GM12878 (cell line): ENCODE measurements around the gene IFT22. TPM values are rescaled to one million over a fixed set of nuclear protein-coding genes. Genes with fewer than 3 reads are reported as not detected.

Source experiments
- ATAC-seq: fragments of 200-7000 bp; cut with Tn5 transposase; 3 replicates; pipeline ENCODE4 v1.9.1; 2020; ENCODE audit warnings: mild to moderate bottlenecking, moderate library complexity
- BruUV-seq: library from RNA; stranded (reverse); fragments of 400-500 nt; replicated peaks from 2 replicates; lab custom pipeline; 2021; lab: Mats Ljungman, UMichigan
- CTCF ChIA-PET: fragments of 300-600 bp; sonication (Branson Sonifier 250); formaldehyde crosslinking; extraction: SDS; loops from one replicate; lab custom pipeline; 2021; ENCODE audit warnings: inconsistent platforms; lab: Yijun Ruan, JAX
- POLR2A ChIA-PET: fragments of 350-600 bp; formaldehyde crosslinking; extraction: SDS; loops from one replicate; lab custom pipeline; 2021; ENCODE audit warnings: inconsistent platforms; lab: Charles Lee
- RAD21 ChIA-PET: fragments of 300-600 bp; sonication (Branson Sonifier 250); formaldehyde crosslinking; loops from one replicate; lab custom pipeline; 2023; ENCODE audit warnings: antibody characterized with exemption; ENCODE audit not compliant: unreplicated experiment; lab: Charles Lee
- SMC1A ChIA-PET: fragments of 300-600 bp; sonication (Branson Sonifier 250); formaldehyde crosslinking; loops from one replicate; lab custom pipeline; 2023; ENCODE audit not compliant: unreplicated experiment, uncharacterized antibody; lab: Charles Lee
- DNase-seq: peaks from one replicate; pipeline ENCODE4 v3.0.0-alpha.2; 2011; ENCODE audit warnings: low read depth, low spot score
- FAIRE-seq: peaks from 3 replicates; lab custom pipeline; 2011; peaks lifted over from hg19 to GRCh38; lab: Jason Lieb, UNC
- H2AFZ ChIP-seq: 2 replicates; pipeline ENCODE4 v1.6.0; 2011; ENCODE audit warnings: low read depth, low read length, control low read depth; ENCODE audit not compliant: control insufficient read depth
- H3K27ac ChIP-seq: 2 replicates; pipeline ENCODE4 v1.5.1; 2011; ENCODE audit warnings: control low read depth; ENCODE audit not compliant: control insufficient read depth, insufficient read depth
- H3K27me3 ChIP-seq, 2 experiments: replicated peaks in 1 of 2; 2 replicates each; pipeline versions ENCODE4 v1.6.0 to v1.6.1; 2011; ENCODE audit warnings: low read length in 1 of 2; ENCODE audit not compliant: control insufficient read depth in 2 of 2, insufficient read depth in 2 of 2
- H3K36me3 ChIP-seq, 2 experiments: 2 replicates each; pipeline ENCODE4 v1.5.1; 2011; ENCODE audit warnings: low read length in 1 of 2; ENCODE audit not compliant: control insufficient read depth in 2 of 2, insufficient read depth in 2 of 2
- H3K4me1 ChIP-seq: 2 replicates; pipeline ENCODE4 v1.6.1; 2011; ENCODE audit warnings: mild to moderate bottlenecking, low read length, moderate library complexity, mixed read lengths; ENCODE audit not compliant: control insufficient read depth, insufficient read depth
- H3K4me2 ChIP-seq: 2 replicates; pipeline ENCODE4 v1.6.0; 2011; ENCODE audit warnings: control low read depth; ENCODE audit not compliant: control insufficient read depth, insufficient read depth
- H3K4me3 ChIP-seq: fragments of 200-600 bp; sonication (generic); 2 replicates; pipeline ENCODE4 v1.5.1; 2016
- H3K79me2 ChIP-seq: 2 replicates; pipeline ENCODE4 v1.6.0; 2011; ENCODE audit warnings: low read length; ENCODE audit not compliant: control insufficient read depth, insufficient read depth
- H3K9ac ChIP-seq: 2 replicates; pipeline ENCODE4 v1.8.0; 2011; ENCODE audit warnings: low read length, control low read depth, mixed read lengths; ENCODE audit not compliant: control insufficient read depth, insufficient read depth
- H3K9me3 ChIP-seq: replicated peaks from 3 replicates; pipeline ENCODE4 v1.5.1; 2011; ENCODE audit warnings: mild to moderate bottlenecking, low read length; ENCODE audit not compliant: control insufficient read depth, insufficient read depth
- H4K20me1 ChIP-seq: 2 replicates; pipeline ENCODE4 v1.6.0; 2011; ENCODE audit not compliant: control insufficient read depth, insufficient read depth
- EP300 ChIP-seq, 2 experiments: fragments of 150-350 bp in 1 of 2; IDR thresholded peaks; 2 replicates each; pipeline ENCODE4 v1.6.1; 2011 to 2012; ENCODE audit warnings: low read depth in 2 of 2, low read length in 2 of 2, borderline replicate concordance in 1 of 2, improper control_type of control experiment in 1 of 2, inconsistent platforms in 1 of 2; ENCODE audit not compliant: control insufficient read depth in 1 of 2
- POLR2A ChIP-seq: IDR thresholded peaks from 2 replicates; pipeline ENCODE4 v1.6.1; 2011; ENCODE audit warnings: low read depth, mild to moderate bottlenecking, low read length
- POLR2AphosphoS2 ChIP-seq: IDR thresholded peaks from 2 replicates; pipeline ENCODE4 v1.6.1; 2011; ENCODE audit warnings: low read depth, mild to moderate bottlenecking, low read length, improper control_type of control experiment, moderate library complexity
- RCOR1 ChIP-seq: conservative IDR thresholded peaks from 2 replicates; pipeline ENCODE4 v1.6.1; 2012; ENCODE audit warnings: low read depth, low read length, improper control_type of control experiment
- RUNX3 ChIP-seq: IDR thresholded peaks from 2 replicates; pipeline ENCODE4 v1.6.1; 2012; ENCODE audit warnings: low read length, inconsistent platforms
- SIN3A ChIP-seq: IDR thresholded peaks from 2 replicates; pipeline ENCODE4 v1.6.1; 2012; ENCODE audit warnings: low read depth, low read length, improper control_type of control experiment
- SREBF1 ChIP-seq: IDR thresholded peaks from 2 replicates; pipeline ENCODE4 v1.6.1; 2012; ENCODE audit warnings: mild to moderate bottlenecking, low read length
- YBX1 ChIP-seq: fragments of 450-650 bp; IDR thresholded peaks from 2 replicates; pipeline ENCODE4 v1.6.1; 2016; ENCODE audit warnings: antibody characterized with exemption
- ZNF622 ChIP-seq: fragments of 450-650 bp; IDR thresholded peaks from 2 replicates; pipeline ENCODE4 v1.6.1; 2017; ENCODE audit warnings: mild to moderate bottlenecking, inconsistent platforms
- WGBS: methylation state at CpG from one replicate; pipeline ENCODE4 v1.1.6; 2016; ENCODE audit warnings: low lambda C conversion rate; ENCODE audit not compliant: insufficient replicate concordance, insufficient coverage; ENCODE audit errors: missing lambda C conversion rate; 5-methylcytosine and 5-hydroxymethylcytosine counted together
- in situ Hi-C: fragments of 300-500 bp; cut with MboI; formaldehyde crosslinking; loops from 9 replicates; pipeline ENCODE4 v1.14.3; 2018; ENCODE audit warnings: mixed read lengths
- intact Hi-C: fragments of 100-400 bp; cut with micrococcal nuclease; formaldehyde crosslinking; loops from one replicate; pipeline ENCODE4 v1.14.2; 2022; ENCODE audit not compliant: unreplicated experiment
- polyA plus RNA-seq, 11 experiments: library from polyadenylated mRNA; depleted of rRNA in 4 of 11; unstranded in 6 of 11; stranded (reverse) in 5 of 11; fragments of >200 nt; fragmentation: Nextera tagmentation in 4 of 11; fragmentation: Illumina TruSeq in 1 of 11; extraction: Ambion mirVana in 4 of 11; extraction: Trizol in 1 of 11; gene quantifications; 1 replicate in 1 of 11; 2 replicates in 10 of 11; pipeline versions ENCODE4 v1.2.1 to v1.2.3, GENCODE V29; 2011 to 2016; ENCODE audit warnings: inconsistent platforms in 2 of 11, missing spikeins in 2 of 11, low read depth in 1 of 11
- total RNA-seq, 4 experiments: library from RNA; depleted of rRNA in 3 of 4; stranded (reverse); fragments of >200 nt in 3 of 4; fragmentation: Illumina TruSeq in 1 of 4; extraction: Trizol in 1 of 4; gene quantifications; 2 replicates each; pipeline versions ENCODE4 v1.2.1 to v1.2.3, GENCODE V29; 2013 to 2021
- TF ChIP-seq, protein P1 (sequence below): IDR thresholded peaks from 2 replicates; pipeline ENCODE4 v1.6.1; 2011; ENCODE audit warnings: low read depth, low read length, improper control_type of control experiment, borderline replicate concordance
- TF ChIP-seq, protein P2 (sequence below): IDR thresholded peaks from 2 replicates; pipeline ENCODE4 v1.6.1; 2012; ENCODE audit warnings: low read length, inconsistent platforms
- TF ChIP-seq, protein P3 (sequence below): fragments of 150-350 bp; IDR thresholded peaks from 2 replicates; pipeline ENCODE4 v1.6.1; 2014; ENCODE audit warnings: mild to moderate bottlenecking, low read depth, low read length
- TF ChIP-seq, protein P4 (sequence below): fragments of 450-650 bp; IDR thresholded peaks from 2 replicates; pipeline ENCODE4 v1.6.1; 2017; ENCODE audit warnings: low read depth, mild to moderate bottlenecking, moderate library complexity
- TF ChIP-seq, protein P5 (sequence below): fragments of 450-650 bp; IDR thresholded peaks from 2 replicates; pipeline ENCODE4 v1.6.1; 2014; ENCODE audit warnings: mild to moderate bottlenecking

Gene IFT22
- total and polyA plus RNA-seq, 10 of the 15 experiments (the other 5 are each of a cell fraction or from before 2014, with no cell fraction given) = 10.1 to 25.7 (median 19.0) TPM

DNA sequence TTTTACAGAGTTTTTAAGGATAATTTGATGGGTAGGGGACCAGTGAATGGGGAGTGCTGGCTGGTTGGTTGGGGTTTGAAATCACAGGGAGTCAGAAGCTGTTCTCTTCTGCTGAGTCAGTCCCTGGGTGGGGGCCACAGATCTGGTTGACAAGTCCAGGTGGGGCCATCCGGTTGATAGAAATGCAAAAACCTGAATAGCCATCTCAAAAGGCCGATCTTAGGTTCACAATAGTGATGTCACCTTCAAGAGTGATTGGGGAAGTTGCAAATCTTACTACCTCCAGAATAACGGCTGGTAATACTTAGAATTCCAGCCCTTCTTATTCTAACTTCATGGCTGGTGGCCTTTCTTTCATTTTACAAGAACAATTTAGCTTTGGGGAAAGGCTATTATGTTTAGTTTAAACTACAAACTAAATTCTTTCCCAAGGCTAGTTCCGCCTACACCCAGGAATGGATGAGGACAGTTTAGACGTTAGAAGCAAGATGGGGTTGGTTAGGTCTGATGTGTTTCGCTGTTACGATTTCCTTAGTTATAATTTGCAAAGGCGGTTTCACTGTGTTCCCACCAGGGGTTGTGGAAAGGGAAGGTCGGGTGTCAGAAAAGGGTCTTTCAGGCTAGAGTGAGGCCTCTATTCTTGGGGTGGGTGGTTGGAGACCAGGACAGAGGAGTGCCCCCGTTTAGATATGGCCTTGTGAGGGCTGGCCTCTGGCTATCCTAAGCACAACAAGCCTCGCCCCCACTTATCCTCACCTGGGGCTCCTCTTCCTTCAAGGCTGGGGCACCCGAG is 27.4 kb downstream of the IFT22 start:
- ChIA-PET CTCF (interaction anchor here (1.7 to 4.7 kb wide), 4 partner anchors 12 to 77 kb away, joined by 3 to 33 read pairs (median 12); partner anchors contain the start of genes PLOD3 and ZNHIT1), POLR2A (no interaction called here), SMC1A (no interaction called here), RAD21 (no interaction called here)
- DNase-seq = no peak
- Histone ChIP-seq H3K9ac (no peak overlapping the region), H3K79me2 (no peaks in the 10 kb centered on the region), H3K9me3 (no peaks in the 10 kb centered on the region; the same call in 2 of the 3 replicates), H3K27me3 (peaks cover 0 to 4% of the 10 kb centered on the region in 2 experiments; a peak in 3 of 4 replicates), H3K4me3 (no peak overlapping the region), H3K27ac (no peak overlapping the region), H3K4me1 (no peaks in the 10 kb centered on the region), H3K4me2 (no peak overlapping the region), H4K20me1 (no peaks in the 10 kb centered on the region), H3K36me3 (no peaks in the 10 kb centered on the region), H2AFZ (no peak overlapping the region)
- no peak for ATAC-seq
- no peak for FAIRE-seq
- in situ Hi-C loops (no loop called here), intact Hi-C loops (no loop called here)
- TF ChIP-seq POLR2AphosphoS2 (no peak), SREBF1 (no peak), RUNX3 (no peak), YBX1 (no peak), RCOR1 (no peak), EP300 (IDR thresholded peaks at IDR 0.05; ENCODE audit: borderline replicate concordance in 1 of 2, control insufficient read depth in 1 of 2, low read depth in 2 of 2, low read length in 2 of 2) (no peak), SIN3A (no peak), POLR2A (no peak), ZNF622 (no peak)
- TF ChIP-seq, protein P1, sequence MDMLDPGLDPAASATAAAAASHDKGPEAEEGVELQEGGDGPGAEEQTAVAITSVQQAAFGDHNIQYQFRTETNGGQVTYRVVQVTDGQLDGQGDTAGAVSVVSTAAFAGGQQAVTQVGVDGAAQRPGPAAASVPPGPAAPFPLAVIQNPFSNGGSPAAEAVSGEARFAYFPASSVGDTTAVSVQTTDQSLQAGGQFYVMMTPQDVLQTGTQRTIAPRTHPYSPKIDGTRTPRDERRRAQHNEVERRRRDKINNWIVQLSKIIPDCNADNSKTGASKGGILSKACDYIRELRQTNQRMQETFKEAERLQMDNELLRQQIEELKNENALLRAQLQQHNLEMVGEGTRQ = no peak
- TF ChIP-seq, protein P2, sequence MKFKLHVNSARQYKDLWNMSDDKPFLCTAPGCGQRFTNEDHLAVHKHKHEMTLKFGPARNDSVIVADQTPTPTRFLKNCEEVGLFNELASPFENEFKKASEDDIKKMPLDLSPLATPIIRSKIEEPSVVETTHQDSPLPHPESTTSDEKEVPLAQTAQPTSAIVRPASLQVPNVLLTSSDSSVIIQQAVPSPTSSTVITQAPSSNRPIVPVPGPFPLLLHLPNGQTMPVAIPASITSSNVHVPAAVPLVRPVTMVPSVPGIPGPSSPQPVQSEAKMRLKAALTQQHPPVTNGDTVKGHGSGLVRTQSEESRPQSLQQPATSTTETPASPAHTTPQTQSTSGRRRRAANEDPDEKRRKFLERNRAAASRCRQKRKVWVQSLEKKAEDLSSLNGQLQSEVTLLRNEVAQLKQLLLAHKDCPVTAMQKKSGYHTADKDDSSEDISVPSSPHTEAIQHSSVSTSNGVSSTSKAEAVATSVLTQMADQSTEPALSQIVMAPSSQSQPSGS = no peak
- TF ChIP-seq, protein P3, sequence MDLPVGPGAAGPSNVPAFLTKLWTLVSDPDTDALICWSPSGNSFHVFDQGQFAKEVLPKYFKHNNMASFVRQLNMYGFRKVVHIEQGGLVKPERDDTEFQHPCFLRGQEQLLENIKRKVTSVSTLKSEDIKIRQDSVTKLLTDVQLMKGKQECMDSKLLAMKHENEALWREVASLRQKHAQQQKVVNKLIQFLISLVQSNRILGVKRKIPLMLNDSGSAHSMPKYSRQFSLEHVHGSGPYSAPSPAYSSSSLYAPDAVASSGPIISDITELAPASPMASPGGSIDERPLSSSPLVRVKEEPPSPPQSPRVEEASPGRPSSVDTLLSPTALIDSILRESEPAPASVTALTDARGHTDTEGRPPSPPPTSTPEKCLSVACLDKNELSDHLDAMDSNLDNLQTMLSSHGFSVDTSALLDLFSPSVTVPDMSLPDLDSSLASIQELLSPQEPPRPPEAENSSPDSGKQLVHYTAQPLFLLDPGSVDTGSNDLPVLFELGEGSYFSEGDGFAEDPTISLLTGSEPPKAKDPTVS = no peak
- TF ChIP-seq, protein P4, sequence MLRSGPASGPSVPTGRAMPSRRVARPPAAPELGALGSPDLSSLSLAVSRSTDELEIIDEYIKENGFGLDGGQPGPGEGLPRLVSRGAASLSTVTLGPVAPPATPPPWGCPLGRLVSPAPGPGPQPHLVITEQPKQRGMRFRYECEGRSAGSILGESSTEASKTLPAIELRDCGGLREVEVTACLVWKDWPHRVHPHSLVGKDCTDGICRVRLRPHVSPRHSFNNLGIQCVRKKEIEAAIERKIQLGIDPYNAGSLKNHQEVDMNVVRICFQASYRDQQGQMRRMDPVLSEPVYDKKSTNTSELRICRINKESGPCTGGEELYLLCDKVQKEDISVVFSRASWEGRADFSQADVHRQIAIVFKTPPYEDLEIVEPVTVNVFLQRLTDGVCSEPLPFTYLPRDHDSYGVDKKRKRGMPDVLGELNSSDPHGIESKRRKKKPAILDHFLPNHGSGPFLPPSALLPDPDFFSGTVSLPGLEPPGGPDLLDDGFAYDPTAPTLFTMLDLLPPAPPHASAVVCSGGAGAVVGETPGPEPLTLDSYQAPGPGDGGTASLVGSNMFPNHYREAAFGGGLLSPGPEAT = no peak
- TF ChIP-seq, protein P5, sequence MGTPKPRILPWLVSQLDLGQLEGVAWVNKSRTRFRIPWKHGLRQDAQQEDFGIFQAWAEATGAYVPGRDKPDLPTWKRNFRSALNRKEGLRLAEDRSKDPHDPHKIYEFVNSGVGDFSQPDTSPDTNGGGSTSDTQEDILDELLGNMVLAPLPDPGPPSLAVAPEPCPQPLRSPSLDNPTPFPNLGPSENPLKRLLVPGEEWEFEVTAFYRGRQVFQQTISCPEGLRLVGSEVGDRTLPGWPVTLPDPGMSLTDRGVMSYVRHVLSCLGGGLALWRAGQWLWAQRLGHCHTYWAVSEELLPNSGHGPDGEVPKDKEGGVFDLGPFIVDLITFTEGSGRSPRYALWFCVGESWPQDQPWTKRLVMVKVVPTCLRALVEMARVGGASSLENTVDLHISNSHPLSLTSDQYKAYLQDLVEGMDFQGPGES = no peak
- WGBS = 42% methylated on average over 12 of the region's 12 CpGs
- BruUV-seq = no TSS peak
